Stimulated activated CD4-positive, alpha-beta T cell treated with anti-CD3 and anti-CD28 coated beads, Interleukin-2, amount 100 ng/mL, for 48 hours (primary cell): ENCODE data around the gene INTS15.
A peak's percentile ranks its signal among the peaks of the same experiment; 100 is the strongest.
"Not testable (repeated sequence)": the region's sequence is repeated elsewhere in the genome, so short reads cannot be mapped to it uniquely, and the experiment has no call there.

Experiments used
- DNase-seq, 2 donors: peaks; one replicate each; pipeline ENCODE4 v3.0.0-alpha.2; 2020

INTS15 gene

DNA sequence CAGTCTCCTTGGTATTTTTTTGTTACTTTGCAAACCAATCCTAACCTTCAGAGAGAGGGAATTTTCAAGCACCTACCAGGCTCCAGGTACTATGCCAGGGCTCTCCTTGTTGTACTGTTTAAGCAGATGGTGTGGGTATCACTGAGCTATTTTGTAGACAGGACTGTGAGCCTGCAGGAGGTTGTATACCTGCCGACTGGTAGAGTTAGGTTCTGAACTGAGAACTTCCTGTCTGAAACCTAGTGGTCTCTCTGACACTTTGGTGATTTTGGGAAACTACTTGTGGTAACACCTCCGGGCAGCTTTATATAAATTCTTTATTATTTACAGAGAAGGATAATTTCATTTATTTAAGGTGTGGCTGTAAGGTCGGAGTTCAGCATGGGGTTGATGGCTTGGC lies 30.1 kb downstream of the INTS15 start:
- no peak for DNase-seq

DNA sequence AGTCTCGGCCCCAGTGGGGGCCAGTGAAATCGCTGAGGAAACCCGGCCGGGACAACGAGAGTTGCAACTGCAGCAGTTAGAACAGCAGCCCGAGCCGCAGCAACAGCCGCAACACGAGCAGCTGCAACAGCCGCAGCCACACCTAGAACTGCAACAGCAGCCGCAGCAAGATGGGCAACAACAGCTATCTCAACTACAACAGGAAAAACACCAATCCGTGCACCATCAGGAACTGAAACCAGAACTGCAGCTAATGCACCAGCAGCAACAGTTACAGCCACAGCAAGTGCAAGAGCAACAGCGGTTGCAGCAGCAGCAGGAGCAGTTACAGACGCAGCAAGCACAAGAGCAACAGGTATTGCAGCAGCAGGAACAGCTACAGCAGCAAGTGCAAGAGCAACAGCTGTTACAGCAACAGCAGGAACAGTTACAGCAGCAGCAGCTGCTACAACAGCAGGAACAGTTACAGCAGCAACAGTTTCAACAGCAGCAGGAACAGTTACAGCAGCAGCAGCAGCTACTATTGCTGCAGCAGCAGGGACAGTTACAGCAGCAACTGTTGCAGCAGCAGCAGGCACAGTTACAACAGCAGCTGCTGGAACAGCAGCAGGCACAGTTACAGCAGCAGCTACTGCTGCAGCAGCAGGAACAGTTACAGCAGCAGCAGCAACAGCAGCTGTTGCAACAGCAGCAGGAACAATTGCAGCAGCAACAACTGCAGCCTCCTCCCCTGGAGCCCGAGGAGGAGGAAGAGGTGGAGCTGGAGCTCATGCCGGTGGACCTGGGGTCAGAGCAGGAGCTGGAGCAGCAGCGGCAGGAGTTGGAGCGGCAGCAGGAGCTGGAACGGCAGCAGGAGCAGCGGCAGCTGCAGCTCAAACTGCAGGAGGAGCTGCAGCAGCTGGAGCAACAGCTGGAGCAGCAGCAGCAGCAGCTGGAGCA lies 31.6 kb downstream of the INTS15 start:
- DNase-seq, result no peak

DNA sequence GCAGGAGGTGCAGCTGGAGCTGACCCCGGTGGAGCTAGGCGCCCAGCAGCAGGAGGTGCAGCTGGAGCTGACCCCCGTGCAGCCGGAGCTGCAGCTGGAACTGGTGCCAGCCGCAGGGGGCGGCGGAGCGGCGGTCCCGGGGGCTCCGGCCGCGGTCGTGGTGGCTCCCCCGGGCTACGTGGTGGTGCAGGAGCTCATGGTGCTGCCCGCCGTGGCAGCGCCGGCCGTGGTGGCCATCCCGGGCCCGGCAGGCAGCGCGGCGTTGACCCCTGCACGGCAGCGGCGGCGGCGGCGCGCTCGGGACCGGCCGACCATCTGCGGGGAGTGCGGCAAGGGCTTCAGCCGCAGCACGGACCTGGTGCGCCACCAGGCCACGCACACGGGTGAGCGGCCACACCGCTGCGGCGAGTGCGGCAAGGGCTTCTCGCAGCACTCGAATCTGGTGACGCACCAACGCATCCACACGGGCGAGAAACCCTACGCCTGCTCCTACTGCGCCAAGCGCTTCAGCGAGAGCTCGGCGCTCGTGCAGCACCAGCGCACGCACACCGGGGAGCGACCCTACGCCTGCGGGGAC lies 32.4 kb downstream of the INTS15 start:
- DNase-seq, result no peak

- no peak for DNase-seq
Measured at GRCh38 chr7:6623589-6624245, 33.9 kb downstream of the INTS15 start.

DNA sequence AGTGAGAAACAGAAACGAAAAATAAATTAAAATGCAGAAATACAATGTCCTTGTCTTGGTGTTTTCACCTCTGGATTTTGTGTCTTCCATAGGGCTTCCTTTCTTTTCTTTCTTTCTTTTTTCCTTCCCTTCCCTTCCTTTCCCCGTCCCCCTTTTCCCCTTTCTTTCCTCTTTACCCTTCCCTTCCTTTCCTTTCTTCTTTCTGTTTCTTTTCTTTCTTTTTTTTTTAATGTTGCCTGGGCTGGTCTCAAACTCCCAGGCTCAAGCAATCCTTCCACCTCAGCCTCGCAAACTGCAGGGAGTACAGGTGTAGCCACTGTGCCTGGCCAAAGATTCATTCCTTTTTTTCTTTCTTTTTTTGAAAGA lies 34.4 kb downstream of the INTS15 start:
- DNase-seq, result no peak

DNA sequence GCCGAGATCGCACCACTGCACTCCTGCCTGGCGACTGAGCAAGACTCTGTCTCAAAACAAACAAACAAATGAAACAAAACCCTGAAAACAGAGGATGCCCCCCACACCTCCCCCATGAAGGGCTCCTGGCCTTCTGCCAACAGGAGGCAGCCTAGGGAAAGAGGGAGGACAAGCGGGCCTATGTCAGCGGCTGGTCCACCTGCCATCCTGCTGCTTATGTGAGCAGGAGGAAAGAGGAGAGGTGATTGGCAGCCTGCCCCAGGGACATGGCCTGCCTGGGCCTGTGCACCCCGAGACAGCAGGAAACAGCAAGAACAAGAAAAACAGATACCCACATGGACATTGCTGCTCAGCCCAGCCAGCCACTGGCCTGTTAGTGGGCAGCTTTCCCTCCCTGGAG lies 38.2 kb downstream of the INTS15 start:
- DNase-seq, result no peak

- DNase-seq, result no peak
Measured at GRCh38 chr7:6630007-6630849, 40.4 kb downstream of the INTS15 start.

DNA sequence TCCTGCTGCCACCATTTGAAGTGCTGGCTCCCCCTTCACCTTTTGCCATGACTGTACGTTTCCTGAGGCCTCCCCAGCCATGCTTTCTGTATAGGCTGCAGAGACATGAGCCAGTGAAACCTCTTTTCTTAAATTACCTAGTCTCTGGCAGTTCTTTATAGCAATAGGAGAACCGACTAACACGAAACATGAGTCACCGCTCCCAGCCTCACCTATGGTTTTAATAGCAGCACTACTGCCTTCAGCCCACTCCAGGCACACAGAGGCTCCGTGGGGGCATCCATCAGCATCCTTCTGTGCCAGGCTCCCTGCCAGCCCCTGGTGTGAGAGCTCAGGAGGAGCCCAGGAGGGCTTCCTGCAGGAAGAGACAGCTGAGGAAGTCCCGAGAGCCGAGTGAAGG lies 41.8 kb downstream of the INTS15 start:
- no peak for DNase-seq

DNA sequence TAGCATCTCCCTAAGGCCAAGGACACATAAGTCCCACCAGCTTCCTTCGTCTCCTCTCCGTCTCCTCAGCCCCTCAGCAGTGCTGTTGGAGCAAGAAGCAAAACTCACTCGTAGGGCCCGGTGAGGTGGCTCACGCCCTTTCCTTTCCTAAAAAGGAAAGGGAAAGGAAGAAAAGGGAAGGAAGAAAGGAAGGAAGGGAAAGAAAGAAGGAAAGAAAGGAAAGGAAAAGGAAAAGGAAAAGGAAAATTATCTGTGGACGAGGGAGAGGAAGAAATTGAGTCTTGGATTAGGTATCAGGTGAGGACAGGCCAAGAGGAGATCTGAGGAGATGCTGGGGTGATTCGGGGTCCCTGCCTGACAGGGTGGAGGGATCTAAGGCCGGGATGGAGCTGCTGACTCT lies 44.2 kb downstream of the INTS15 start:
- no peak for DNase-seq

- not testable (repeated sequence) for DNase-seq
Measured at GRCh38 chr7:6634971-6635370, 45.1 kb downstream of the INTS15 start.

GRCh38 chr7:6636741-6637543 lies 47.1 kb downstream of the INTS15 start, which contains the start of gene ZNF316:
TSS of gene ZNF316 (plus strand) at chr7:6637318. CDS start at chr7:6642410, 5,092 bp downstream.
- peak; percentile 45 to 61 for DNase-seq

- DNase-seq, result peak; percentile 34 to 39
Measured at GRCh38 chr7:6637544-6638229, 47.9 kb downstream of the INTS15 start.

- no peak for DNase-seq
Measured at GRCh38 chr7:6639032-6639431, 49.2 kb downstream of the INTS15 start.

DNA sequence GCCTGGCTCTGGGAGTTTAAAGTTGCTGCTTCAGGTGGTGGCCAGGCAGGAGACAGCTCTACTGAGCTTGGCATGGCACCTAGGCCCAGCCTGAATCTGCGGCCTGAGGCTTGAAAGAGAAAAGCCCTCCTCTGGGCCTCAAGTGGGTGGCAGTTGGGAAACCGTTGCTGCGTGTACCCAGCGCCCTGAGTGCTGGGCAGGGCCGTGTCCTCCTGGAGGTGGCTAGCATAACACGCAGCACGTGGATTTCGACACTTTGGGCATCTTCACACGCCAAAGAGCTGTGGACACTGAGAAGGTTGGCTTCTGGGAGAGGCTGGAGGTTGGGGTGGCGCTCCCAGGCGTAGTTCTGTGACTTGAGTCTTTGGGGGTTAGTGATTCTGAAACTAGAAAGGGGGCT lies 49.8 kb downstream of the INTS15 start:
- DNase-seq, result no peak

GRCh38 chr7:6640246-6640721 lies 50.5 kb downstream of the INTS15 start:
- DNase-seq, result no peak

- no peak for DNase-seq
Measured at GRCh38 chr7:6641305-6642035, 51.6 kb downstream of the INTS15 start.

GRCh38 chr7:6642239-6642839 lies 52.5 kb downstream of the INTS15 start:
- DNase-seq, result no peak

DNA sequence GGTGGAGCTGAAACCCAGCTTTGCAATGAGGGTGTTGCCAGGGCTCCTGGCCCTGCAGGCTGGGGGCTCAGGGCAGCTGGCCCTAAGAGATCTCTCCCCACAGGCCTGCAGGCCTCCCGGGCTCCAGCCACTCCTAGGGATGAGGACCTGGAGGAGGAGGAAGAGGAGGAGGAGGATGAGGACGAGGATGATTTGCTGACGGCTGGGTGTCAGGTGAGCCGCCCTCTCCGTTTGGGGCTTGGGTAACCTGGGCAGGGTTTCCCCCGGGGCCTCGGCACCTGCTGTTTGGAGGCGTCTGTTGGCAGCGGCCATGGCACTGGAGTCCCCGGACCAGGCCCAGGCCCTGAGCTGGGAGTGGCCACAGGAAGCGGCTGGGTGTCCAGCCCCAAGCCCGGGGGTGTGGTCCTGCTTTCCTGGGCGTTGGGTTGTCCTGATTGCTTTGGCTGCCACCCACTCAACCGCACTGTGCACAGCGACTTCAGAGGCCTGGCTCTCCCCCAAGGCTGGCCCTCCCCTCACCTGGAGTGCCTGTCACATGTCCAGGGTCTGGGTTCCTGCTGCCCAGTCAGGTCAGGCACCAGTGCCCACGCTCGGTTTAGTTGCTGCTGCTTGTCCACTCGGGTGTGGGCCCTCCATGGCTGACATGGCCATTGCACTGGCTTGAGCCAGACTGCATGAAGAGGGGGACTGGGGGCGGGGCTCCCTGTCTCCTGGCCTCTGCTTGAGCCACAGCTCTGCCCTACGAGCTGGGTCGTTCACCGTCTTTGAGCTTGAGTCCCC lies 53.2 kb downstream of the INTS15 start:
- DNase-seq, result no peak

DNA sequence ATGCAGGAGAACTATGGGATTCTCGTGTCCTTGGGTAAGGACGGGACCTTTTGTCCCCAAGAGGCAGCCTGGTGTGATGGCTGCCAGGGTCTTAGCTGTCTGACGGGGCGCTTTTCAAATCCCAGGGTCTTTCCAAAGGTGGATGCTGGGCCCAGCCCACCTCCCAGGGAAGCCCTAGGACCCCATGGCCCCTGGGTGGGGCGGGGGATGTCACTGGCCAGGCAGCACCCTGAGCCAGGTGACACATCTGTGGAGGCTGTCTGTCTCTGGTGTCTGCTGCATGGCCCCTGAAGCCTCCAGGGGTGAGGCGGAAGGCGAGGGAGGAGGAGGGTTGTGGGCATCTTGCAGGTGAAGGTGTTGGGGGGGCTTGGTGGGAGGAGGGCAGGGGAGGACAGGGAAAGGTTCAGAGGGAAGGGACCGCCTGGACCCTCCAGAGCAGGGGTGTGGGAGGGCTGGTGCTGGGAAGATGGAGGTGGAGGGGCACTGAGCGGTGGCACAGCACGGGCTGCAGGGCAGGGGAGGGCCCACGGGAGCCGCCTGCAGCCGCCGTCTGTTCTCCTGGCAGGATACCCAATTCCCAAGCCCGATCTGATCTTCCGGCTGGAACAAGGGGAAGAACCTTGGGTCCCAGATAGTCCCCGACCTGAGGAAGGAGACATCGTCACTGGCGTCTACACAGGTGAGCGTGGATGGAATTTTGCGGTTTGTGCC lies 54.2 kb downstream of the INTS15 start:
- DNase-seq, result no peak
